ENCODE measurements around the gene ZBTB11. TPM values are rescaled to one million over a fixed set of nuclear protein-coding genes. Genes with fewer than 3 reads are reported as not detected.

The ZBTB11 gene
- 19.8 and 30.2 TPM in 2 replicates for total RNA-seq (ENCODE audit: low replicate concordance)

GRCh38 chr3:101676765-101677435 lies at the start of gene ZBTB11:
Gene ZBTB11 (minus strand): TSS chr3:101677132. CDS start chr3:101676914, 218 bp downstream.
- Histone ChIP-seq H3F3A (ENCODE audit: low read depth) (peaks cover 60% of the 10 kb centered on the region), H3K4me3 (peak within 1 kb of the TSS; percentile 90), H3K9me3 (ENCODE audit: low read depth) (no peaks in the 10 kb centered on the region), H3K4me2 (peak within 1 kb of the TSS; percentile 79), H3K4me1 (peaks cover 8% of the 10 kb centered on the region), H2AFZ (replicated peaks) (peak within 1 kb of the TSS; percentile 77), H3K9ac (peak within 1 kb of the TSS; percentile 95), H3K27ac (peak within 1 kb of the TSS; percentile 93), H3K27me3 (no peaks in the 10 kb centered on the region), H4K20me1 (ENCODE audit: low read depth) (peaks cover 17% of the 10 kb centered on the region), H3K36me3 (peaks cover 9% of the 10 kb centered on the region), H3K79me2 (ENCODE audit: low read depth) (peaks cover 43% of the 10 kb centered on the region)
- peaks cover 18% of the 10 kb centered on the region for H3K4me1 Mint-ChIP-seq
- peak; percentile 99 for DNase-seq (ENCODE audit: low spot score)
- no peaks in the 10 kb centered on the region for H3K9me3 Mint-ChIP-seq
- TF ChIP-seq CTCF (IDR thresholded peaks at IDR 0.05) (peak; percentile 72), EZH2phosphoT487 (IDR thresholded peaks at IDR 0.05) (no peak)
- H3K4me3 Mint-ChIP-seq: peak within 1 kb of the TSS; percentile 95
- H3K36me3 Mint-ChIP-seq: peaks cover 16% of the 10 kb centered on the region
- H3K27ac Mint-ChIP-seq: peak within 1 kb of the TSS; percentile 76
- peaks cover 6% of the 10 kb centered on the region for H3K27me3 Mint-ChIP-seq (ENCODE audit: insufficient read depth, low read depth)

GRCh38 chr3:101725890-101726275 lies 49.0 kb upstream of the ZBTB11 start:
- Histone ChIP-seq H3F3A (ENCODE audit: low read depth) (peaks cover 27% of the 10 kb centered on the region), H3K9me3 (ENCODE audit: low read depth) (no peaks in the 10 kb centered on the region), H2AFZ (replicated peaks) (peak overlapping the region; percentile 94), H3K4me1 (peaks cover 17% of the 10 kb centered on the region), H3K79me2 (ENCODE audit: low read depth) (peaks cover 23% of the 10 kb centered on the region), H3K27me3 (no peaks in the 10 kb centered on the region), H3K4me2 (peak overlapping the region; percentile 82), H4K20me1 (ENCODE audit: low read depth) (no peaks in the 10 kb centered on the region), H3K4me3 (peak overlapping the region; percentile 87), H3K9ac (peak overlapping the region; percentile 69), H3K27ac (no peak overlapping the region), H3K36me3 (peaks cover 11% of the 10 kb centered on the region)
- Mint-ChIP-seq H3K4me3 (peak overlapping the region; percentile 99), H3K27me3 (ENCODE audit: insufficient read depth, low read depth) (no peaks in the 10 kb centered on the region), H3K27ac (peak overlapping the region; percentile 93), H3K4me1 (peaks cover 11% of the 10 kb centered on the region), H3K36me3 (peaks cover 21% of the 10 kb centered on the region), H3K9me3 (no peaks in the 10 kb centered on the region)
- DNase-seq (ENCODE audit: low spot score): no peak
- TF ChIP-seq CTCF (IDR thresholded peaks at IDR 0.05): no peak
- TF ChIP-seq EZH2 (IDR thresholded peaks at IDR 0.05): no peak
- no peak for TF ChIP-seq EZH2phosphoT487 (IDR thresholded peaks at IDR 0.05)

- H3K27ac ChIP-seq: no peak overlapping the region
- H3K27me3 Mint-ChIP-seq (ENCODE audit: insufficient read depth, low read depth): no peaks in the 10 kb centered on the region
- peaks cover 23% of the 10 kb centered on the region for H3K79me2 ChIP-seq (ENCODE audit: low read depth)
- peaks cover 11% of the 10 kb centered on the region for H3K36me3 ChIP-seq
- H3K9ac ChIP-seq: peak overlapping the region; percentile 69
- peaks cover 11% of the 10 kb centered on the region for H3K4me1 Mint-ChIP-seq
- H3K4me3 Mint-ChIP-seq: peak overlapping the region; percentile 99
- no peaks in the 10 kb centered on the region for H3K9me3 Mint-ChIP-seq
- H3K27ac Mint-ChIP-seq: peak overlapping the region; percentile 93
- H3K4me1 ChIP-seq: peaks cover 19% of the 10 kb centered on the region
- no peaks in the 10 kb centered on the region for H3K9me3 ChIP-seq (ENCODE audit: low read depth)
- H3K4me2 ChIP-seq: peak overlapping the region; percentile 82
- H3K36me3 Mint-ChIP-seq: peaks cover 17% of the 10 kb centered on the region
- peak; percentile 61 for DNase-seq (ENCODE audit: low spot score)
- no peaks in the 10 kb centered on the region for H4K20me1 ChIP-seq (ENCODE audit: low read depth)
- TF ChIP-seq CTCF (IDR thresholded peaks at IDR 0.05) (no peak), EZH2phosphoT487 (IDR thresholded peaks at IDR 0.05) (no peak), EZH2 (IDR thresholded peaks at IDR 0.05) (no peak)
- peaks cover 29% of the 10 kb centered on the region for H3F3A ChIP-seq (ENCODE audit: low read depth)
- peak overlapping the region; percentile 94 for H2AFZ ChIP-seq (replicated peaks)
- peak overlapping the region; percentile 87 for H3K4me3 ChIP-seq
- no peaks in the 10 kb centered on the region for H3K27me3 ChIP-seq
Observed at GRCh38 chr3:101725194-101725889, 48.4 kb upstream of the ZBTB11 start.

Data from neural progenitor cell (in vitro differentiated cells).